Mucosa of rectum (tissue), 2 donors: ENCODE results near the gene SPACA7.
"Not testable (repeated sequence)": the region's sequence is repeated elsewhere in the genome, so short reads cannot be mapped to it uniquely, and the experiment has no call there.

Experiments used
- H3K27ac ChIP-seq, 2 donors: one replicate each; pipeline ENCODE4 v1.7.0; 2013; ENCODE audit warnings: inconsistent platforms in 2 of 2, low read depth in 2 of 2, low read length in 2 of 2
- H3K27me3 ChIP-seq, 2 donors: one replicate each; pipeline ENCODE4 v1.7.0; 2013; ENCODE audit warnings: low read length in 2 of 2; ENCODE audit not compliant: control insufficient read depth in 2 of 2, insufficient read depth in 2 of 2
- H3K36me3 ChIP-seq, 2 donors: one replicate each; pipeline ENCODE4 v1.7.0; 2013; ENCODE audit warnings: low read length in 2 of 2; ENCODE audit not compliant: control insufficient read depth in 2 of 2, insufficient read depth in 2 of 2
- H3K4me1 ChIP-seq, 2 donors: one replicate each; pipeline ENCODE4 v1.7.0; 2013; ENCODE audit warnings: low read length in 2 of 2, mild to moderate bottlenecking in 1 of 2; ENCODE audit not compliant: control insufficient read depth in 2 of 2, insufficient read depth in 2 of 2
- H3K4me3 ChIP-seq, 2 donors: one replicate each; pipeline ENCODE4 v1.7.0; 2013; ENCODE audit warnings: low read length in 2 of 2
- H3K9ac ChIP-seq, 2 donors: one replicate each; pipeline ENCODE4 v1.7.0; 2013; ENCODE audit warnings: low read length in 2 of 2, low read depth in 1 of 2, mild to moderate bottlenecking in 1 of 2
- H3K9me3 ChIP-seq, 2 donors: one replicate each; pipeline ENCODE4 v1.7.0; 2013; ENCODE audit warnings: low read length in 2 of 2; ENCODE audit not compliant: control insufficient read depth in 2 of 2
- donor health status: healthy.
- donor health status: Normal muscosa, but diverticular disease.

SPACA7 gene

GRCh38 chr13:112366907-112367646 lies 9.1 kb upstream of the SPACA7 start:
- H3K36me3 ChIP-seq, result no peaks in the 10 kb centered on the region
- no peaks in the 10 kb centered on the region for H3K4me1 ChIP-seq
- no peak overlapping the region for H3K4me3 ChIP-seq
- H3K27me3 ChIP-seq, result no peaks in the 10 kb centered on the region
- H3K9me3 ChIP-seq, result no peaks in the 10 kb centered on the region
- H3K27ac ChIP-seq, result no peak overlapping the region
- H3K9ac ChIP-seq, result no peak overlapping the region

GRCh38 chr13:112368883-112369282 lies 7.3 kb upstream of the SPACA7 start:
- no peaks in the 10 kb centered on the region for H3K27me3 ChIP-seq
- no peaks in the 10 kb centered on the region for H3K9me3 ChIP-seq
- H3K36me3 ChIP-seq, result no peaks in the 10 kb centered on the region
- H3K4me1 ChIP-seq, result no peaks in the 10 kb centered on the region
- no peak overlapping the region for H3K27ac ChIP-seq
- no peak overlapping the region for H3K9ac ChIP-seq
- no peak overlapping the region for H3K4me3 ChIP-seq

DNA sequence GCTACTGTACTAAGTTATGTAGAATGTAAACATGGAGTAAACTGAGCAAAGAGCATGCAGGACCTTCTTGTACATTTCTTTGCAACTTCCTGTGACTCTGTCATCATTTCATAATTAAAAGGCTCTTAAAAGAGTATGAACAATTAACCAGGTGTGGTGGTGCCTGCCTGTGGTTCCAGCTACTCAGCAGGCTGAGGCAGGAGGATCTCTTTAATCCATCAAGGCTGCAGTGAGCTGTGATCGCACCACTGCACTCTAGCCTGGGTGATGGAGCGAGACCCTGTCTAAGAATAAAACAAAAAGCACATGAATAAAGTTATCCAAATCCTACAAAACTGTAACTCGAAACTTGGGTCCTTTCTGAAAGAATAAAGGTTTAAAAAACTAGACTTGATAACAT lies 5.8 kb upstream of the SPACA7 start:
- H3K4me1 ChIP-seq, result no peaks in the 10 kb centered on the region
- H3K36me3 ChIP-seq, result no peaks in the 10 kb centered on the region
- no peaks in the 10 kb centered on the region for H3K9me3 ChIP-seq
- H3K27ac ChIP-seq, result no peak overlapping the region
- H3K27me3 ChIP-seq, result no peaks in the 10 kb centered on the region
- no peak overlapping the region for H3K4me3 ChIP-seq
- H3K9ac ChIP-seq, result no peak overlapping the region

DNA sequence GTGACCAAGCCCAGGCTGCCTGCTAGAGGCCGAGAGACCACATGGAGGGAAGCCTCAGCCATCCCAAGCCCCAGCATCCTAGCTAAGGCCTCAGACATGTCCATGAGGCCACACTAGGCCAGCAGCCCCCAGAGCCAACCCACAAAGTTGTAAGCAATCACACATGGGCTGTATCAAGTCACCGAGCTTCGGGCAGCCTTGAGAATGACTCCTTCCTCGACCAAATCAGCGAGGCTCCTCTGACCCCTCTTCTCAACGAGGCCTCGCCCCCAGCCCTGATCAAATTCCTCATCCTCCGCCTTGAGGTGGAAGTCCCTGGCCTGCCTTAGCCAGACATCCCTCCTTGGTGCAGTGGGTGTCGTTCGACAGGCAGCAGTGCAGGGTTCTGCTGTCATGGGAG lies 1.9 kb upstream of the SPACA7 start:
- Histone ChIP-seq H3K36me3 (no peaks in the 10 kb centered on the region), H3K9ac (no peak overlapping the region), H3K27ac (no peak overlapping the region), H3K4me1 (no peaks in the 10 kb centered on the region), H3K4me3 (no peak overlapping the region), H3K9me3 (no peaks in the 10 kb centered on the region), H3K27me3 (no peaks in the 10 kb centered on the region)

GRCh38 chr13:112391746-112392145 lies 15.6 kb downstream of the SPACA7 start:
- Histone ChIP-seq H3K4me1 (no peaks in the 10 kb centered on the region), H3K27me3 (no peaks in the 10 kb centered on the region), H3K36me3 (no peaks in the 10 kb centered on the region), H3K27ac (no peak overlapping the region), H3K9me3 (no peaks in the 10 kb centered on the region), H3K4me3 (no peak overlapping the region), H3K9ac (no peak overlapping the region)

- H3K4me3 ChIP-seq, result no peak overlapping the region
Measured at GRCh38 chr13:112392719-112393118, 16.6 kb downstream of the SPACA7 start.

GRCh38 chr13:112395022-112395421 lies 18.9 kb downstream of the SPACA7 start:
- not testable (repeated sequence) for H3K27ac ChIP-seq, H3K4me1 ChIP-seq, H3K4me3 ChIP-seq, H3K36me3 ChIP-seq, H3K9ac ChIP-seq, H3K27me3 ChIP-seq, H3K9me3 ChIP-seq

More at GRCh38 chr13:112392719-112393118, 16.6 kb downstream of the SPACA7 start:
- Histone ChIP-seq H3K9me3 (no peaks in the 10 kb centered on the region), H3K27me3 (no peaks in the 10 kb centered on the region), H3K4me1 (no peaks in the 10 kb centered on the region), H3K27ac (no peak overlapping the region), H3K9ac (no peak overlapping the region), H3K36me3 (no peaks in the 10 kb centered on the region)

DNA sequence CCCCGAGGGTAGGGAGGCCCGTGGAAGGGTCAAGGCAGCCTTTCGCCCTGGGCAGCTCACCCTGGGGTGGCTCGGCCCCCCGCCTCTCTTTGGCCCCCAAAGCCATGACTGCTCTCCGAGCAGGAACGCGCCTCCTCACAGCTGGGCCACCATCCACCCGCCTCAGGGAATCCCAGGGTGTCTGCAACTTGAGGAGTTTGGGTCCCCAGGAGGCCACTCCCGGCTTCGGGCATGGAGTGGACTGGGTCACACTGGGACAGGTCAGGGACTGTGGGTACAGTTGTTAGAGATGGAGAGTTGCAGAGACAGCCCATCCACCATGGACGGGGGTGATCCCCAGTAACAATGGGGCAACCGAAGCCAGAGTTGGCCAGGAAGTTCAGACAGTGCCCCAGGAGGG lies 19.8 kb downstream of the SPACA7 start:
- not testable (repeated sequence) for H3K9me3 ChIP-seq, H3K27me3 ChIP-seq, H3K4me3 ChIP-seq, H3K4me1 ChIP-seq, H3K9ac ChIP-seq, H3K36me3 ChIP-seq, H3K27ac ChIP-seq

GRCh38 chr13:112397108-112397507 lies 21.0 kb downstream of the SPACA7 start:
- Histone ChIP-seq H3K27ac (no peak overlapping the region), H3K4me3 (no peak overlapping the region), H3K9ac (no peak overlapping the region), H3K36me3 (no peaks in the 10 kb centered on the region), H3K9me3 (no peaks in the 10 kb centered on the region), H3K4me1 (no peaks in the 10 kb centered on the region), H3K27me3 (no peaks in the 10 kb centered on the region)

GRCh38 chr13:112398347-112398746 lies 22.2 kb downstream of the SPACA7 start:
- H3K9ac ChIP-seq, H3K36me3 ChIP-seq, H3K27me3 ChIP-seq, H3K4me3 ChIP-seq, H3K4me1 ChIP-seq, H3K9me3 ChIP-seq, H3K27ac ChIP-seq: not testable (repeated sequence)

DNA sequence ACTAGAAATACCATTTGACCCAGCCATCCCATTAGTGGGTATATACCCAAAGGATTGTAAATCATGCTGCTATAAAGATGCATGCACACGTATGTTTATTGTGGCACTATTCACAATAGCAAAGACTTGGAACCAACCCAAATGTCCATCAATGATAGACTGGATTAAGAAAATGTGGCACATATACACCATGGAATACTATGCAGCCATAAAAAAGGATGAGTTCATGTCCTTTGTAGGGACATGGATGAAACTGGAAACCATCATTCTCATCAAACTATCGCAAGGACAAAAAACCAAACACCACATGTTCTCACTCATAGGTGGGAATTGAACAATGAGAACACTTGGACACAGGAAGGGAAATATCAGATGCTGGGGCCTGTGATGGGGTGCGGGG lies 33.7 kb downstream of the SPACA7 start:
- H3K4me3 ChIP-seq, H3K9me3 ChIP-seq, H3K4me1 ChIP-seq, H3K36me3 ChIP-seq, H3K27ac ChIP-seq, H3K9ac ChIP-seq, H3K27me3 ChIP-seq: not testable (repeated sequence)
